ENCODE data around the gene KCNH8. TPM values are rescaled to one million over a fixed set of nuclear protein-coding genes. Genes with fewer than 3 reads are reported as not detected.

Gene KCNH8
- total RNA-seq, 1 experiment from 2014 or later: 0.12 TPM

DNA sequence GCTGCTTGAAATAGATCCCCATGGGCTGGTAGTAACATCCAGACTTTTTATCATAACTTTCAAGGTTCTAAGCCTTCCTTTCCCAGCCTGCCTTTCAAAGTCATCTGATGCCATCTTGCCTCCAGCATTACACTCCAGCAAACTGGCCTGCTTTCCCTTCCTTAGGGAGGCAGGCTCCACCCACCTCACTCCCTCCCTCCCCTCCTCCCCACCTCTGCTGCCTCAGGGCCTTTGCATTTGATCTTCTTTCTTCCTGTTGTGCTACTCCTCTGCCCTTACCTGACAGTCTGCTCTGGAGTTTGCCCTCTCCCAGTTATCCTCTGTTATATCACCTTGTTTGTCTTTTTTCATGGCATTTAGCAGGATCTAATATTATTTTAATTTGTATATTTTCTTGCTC, 319.5 kb downstream of the KCNH8 start (continued):
- TF ChIP-seq, protein P1, sequence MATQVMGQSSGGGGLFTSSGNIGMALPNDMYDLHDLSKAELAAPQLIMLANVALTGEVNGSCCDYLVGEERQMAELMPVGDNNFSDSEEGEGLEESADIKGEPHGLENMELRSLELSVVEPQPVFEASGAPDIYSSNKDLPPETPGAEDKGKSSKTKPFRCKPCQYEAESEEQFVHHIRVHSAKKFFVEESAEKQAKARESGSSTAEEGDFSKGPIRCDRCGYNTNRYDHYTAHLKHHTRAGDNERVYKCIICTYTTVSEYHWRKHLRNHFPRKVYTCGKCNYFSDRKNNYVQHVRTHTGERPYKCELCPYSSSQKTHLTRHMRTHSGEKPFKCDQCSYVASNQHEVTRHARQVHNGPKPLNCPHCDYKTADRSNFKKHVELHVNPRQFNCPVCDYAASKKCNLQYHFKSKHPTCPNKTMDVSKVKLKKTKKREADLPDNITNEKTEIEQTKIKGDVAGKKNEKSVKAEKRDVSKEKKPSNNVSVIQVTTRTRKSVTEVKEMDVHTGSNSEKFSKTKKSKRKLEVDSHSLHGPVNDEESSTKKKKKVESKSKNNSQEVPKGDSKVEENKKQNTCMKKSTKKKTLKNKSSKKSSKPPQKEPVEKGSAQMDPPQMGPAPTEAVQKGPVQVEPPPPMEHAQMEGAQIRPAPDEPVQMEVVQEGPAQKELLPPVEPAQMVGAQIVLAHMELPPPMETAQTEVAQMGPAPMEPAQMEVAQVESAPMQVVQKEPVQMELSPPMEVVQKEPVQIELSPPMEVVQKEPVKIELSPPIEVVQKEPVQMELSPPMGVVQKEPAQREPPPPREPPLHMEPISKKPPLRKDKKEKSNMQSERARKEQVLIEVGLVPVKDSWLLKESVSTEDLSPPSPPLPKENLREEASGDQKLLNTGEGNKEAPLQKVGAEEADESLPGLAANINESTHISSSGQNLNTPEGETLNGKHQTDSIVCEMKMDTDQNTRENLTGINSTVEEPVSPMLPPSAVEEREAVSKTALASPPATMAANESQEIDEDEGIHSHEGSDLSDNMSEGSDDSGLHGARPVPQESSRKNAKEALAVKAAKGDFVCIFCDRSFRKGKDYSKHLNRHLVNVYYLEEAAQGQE (IDR thresholded peaks at IDR 0.05; ENCODE audit: low read depth): no peak
- TF ChIP-seq TCF7L2 (IDR thresholded peaks at IDR 0.05; ENCODE audit: borderline replicate concordance, extremely low read depth, insufficient read depth, insufficient read length) (no peak), ZFX (IDR thresholded peaks at IDR 0.05) (no peak), ELF1 (IDR thresholded peaks at IDR 0.05; ENCODE audit: borderline replicate concordance, low read depth) (no peak), SIN3A (IDR thresholded peaks at IDR 0.05; ENCODE audit: low read depth) (no peak)

- intact Hi-C loops (cut with micrococcal nuclease): no loop called here
- ATAC-seq (no peak), DNase-seq (ENCODE audit: low read depth, low spot score) (no peak)
- no peaks in the 10 kb centered on the region for H3K27me3 ChIP-seq (ENCODE audit: insufficient read depth, low read length)
- POLR2A ChIA-PET: no interaction called here
- no peak overlapping the region for H3K9ac ChIP-seq (ENCODE audit: low read length)
- H3K4me3 ChIP-seq (replicated peaks in 1 of 2; ENCODE audit: low read depth in 1 of 2, low read length in 2 of 2): no peak overlapping the region
- no peak overlapping the region for H2AFZ ChIP-seq (ENCODE audit: low read depth, low read length, poor library complexity, severe bottlenecking)
- no peak overlapping the region for H3K4me2 ChIP-seq (ENCODE audit: low read length)
- TF ChIP-seq POLR2AphosphoS5 (IDR thresholded peaks at IDR 0.05; ENCODE audit: low read depth, low read length) (no peak), TCF7L2 (IDR thresholded peaks at IDR 0.05; ENCODE audit: borderline replicate concordance, extremely low read depth, insufficient read depth, insufficient read length) (no peak), SP1 (IDR thresholded peaks at IDR 0.05; ENCODE audit: low read depth) (no peak), ELF1 (IDR thresholded peaks at IDR 0.05; ENCODE audit: borderline replicate concordance, low read depth) (no peak), CEBPB (IDR thresholded peaks at IDR 0.05; ENCODE audit: low read depth) (no peak), FOSL1 (IDR thresholded peaks at IDR 0.05; ENCODE audit: low read depth) (no peak), RAD21 (IDR thresholded peaks at IDR 0.05; ENCODE audit: low read depth) (no peak), MAX (IDR thresholded peaks at IDR 0.05) (no peak), CTCF (IDR thresholded peaks at IDR 0.05 in 2 of 3, conservative IDR thresholded peaks at IDR 0.05 in 1 of 3; ENCODE audit: borderline replicate concordance in 1 of 3, insufficient read depth in 1 of 3, low read depth in 2 of 3, low read length in 2 of 3) (no peak)
- H3K79me2 ChIP-seq (ENCODE audit: insufficient read depth, low read length): no peaks in the 10 kb centered on the region
- no peaks in the 10 kb centered on the region for H4K20me1 ChIP-seq (ENCODE audit: insufficient read depth)
- H3K4me1 ChIP-seq (ENCODE audit: control insufficient read depth in 1 of 2, insufficient read depth in 2 of 2, low read length in 2 of 2): no peaks in the 10 kb centered on the region
- H3K36me3 ChIP-seq (ENCODE audit: control insufficient read depth in 1 of 2, insufficient read depth in 2 of 2, low read length in 2 of 2): no peaks in the 10 kb centered on the region
- BruUV-seq (replicated peaks): no TSS peak
- H3K9me2 ChIP-seq (ENCODE audit: insufficient read depth): no peaks in the 10 kb centered on the region
- RAD21 ChIA-PET (ENCODE audit: low non-redundant PET in 1 of 2, low total read pairs in 2 of 2, uncharacterized antibody in 2 of 2, unreplicated experiment in 2 of 2): no interaction called here
- no peaks in the 10 kb centered on the region; a peak in 1 of 4 replicates for H3K9me3 ChIP-seq (ENCODE audit: control insufficient read depth in 1 of 2, insufficient read depth in 1 of 2, low read depth in 1 of 2, low read length in 2 of 2)
- H3K27ac ChIP-seq (ENCODE audit: low read depth, low read length): no peak overlapping the region
- CTCF ChIA-PET: no interaction called here
Observed at GRCh38 chr3:19471138-19471537, 322.8 kb downstream of the KCNH8 start.

All from HCT116 (cell line).